ENCODE measurements around the gene CTAG2.
"Not testable (repeated sequence)": the region's sequence is repeated elsewhere in the genome, so short reads cannot be mapped to it uniquely, and the experiment has no call there.

GRCh38 chrX:154620767-154621414 is 32.5 kb downstream of the CTAG2 start:
- not testable (repeated sequence) for TF ChIP-seq CTCF, POLR2A, POLR2AphosphoS5 (IDR thresholded peaks at IDR 0.05)

Data from stomach (tissue), 4 donors.